Mucosa of stomach (tissue), 1 donor: ENCODE data around the gene AUTS2.

Source experiments
- H3K27me3 ChIP-seq: one replicate; pipeline ENCODE4 v1.7.0; 2013; ENCODE audit warnings: mild to moderate bottlenecking, low read length; ENCODE audit not compliant: control insufficient read depth, insufficient read depth
- H3K36me3 ChIP-seq: one replicate; pipeline ENCODE4 v1.7.0; 2013; ENCODE audit warnings: low read length; ENCODE audit not compliant: control insufficient read depth, insufficient read depth
- H3K4me1 ChIP-seq: one replicate; pipeline ENCODE4 v1.7.0; 2013; ENCODE audit warnings: mild to moderate bottlenecking, low read length; ENCODE audit not compliant: control insufficient read depth, insufficient read depth
- H3K4me3 ChIP-seq: one replicate; pipeline ENCODE4 v1.7.0; 2013; ENCODE audit warnings: low read length
- H3K9ac ChIP-seq: one replicate; pipeline ENCODE4 v1.7.0; 2013; ENCODE audit warnings: mild to moderate bottlenecking, low read length, moderate library complexity
- H3K9me3 ChIP-seq: one replicate; pipeline ENCODE4 v1.7.0; 2013; ENCODE audit warnings: mild to moderate bottlenecking, low read length, moderate library complexity; ENCODE audit not compliant: control insufficient read depth
- donor health status: Pancreatic carcinoma.

Gene AUTS2

GRCh38 chr7:70325509-70326101 is 727.3 kb downstream of the AUTS2 start:
- Histone ChIP-seq H3K4me3 (no peak overlapping the region), H3K9ac (no peak overlapping the region), H3K4me1 (no peaks in the 10 kb centered on the region), H3K9me3 (no peaks in the 10 kb centered on the region), H3K36me3 (no peaks in the 10 kb centered on the region), H3K27me3 (no peaks in the 10 kb centered on the region)

GRCh38 chr7:70334295-70334694 is 736.0 kb downstream of the AUTS2 start:
- no peaks in the 10 kb centered on the region for H3K4me1 ChIP-seq
- no peak overlapping the region for H3K4me3 ChIP-seq
- no peaks in the 10 kb centered on the region for H3K27me3 ChIP-seq
- no peaks in the 10 kb centered on the region for H3K9me3 ChIP-seq
- no peaks in the 10 kb centered on the region for H3K36me3 ChIP-seq
- no peak overlapping the region for H3K9ac ChIP-seq

GRCh38 chr7:70334871-70335270 is 736.6 kb downstream of the AUTS2 start:
- Histone ChIP-seq H3K4me3 (no peak overlapping the region), H3K4me1 (no peaks in the 10 kb centered on the region), H3K27me3 (no peaks in the 10 kb centered on the region), H3K9me3 (no peaks in the 10 kb centered on the region), H3K36me3 (no peaks in the 10 kb centered on the region), H3K9ac (no peak overlapping the region)

- H3K9me3 ChIP-seq, result no peaks in the 10 kb centered on the region
- no peak overlapping the region for H3K9ac ChIP-seq
- no peaks in the 10 kb centered on the region for H3K36me3 ChIP-seq
- no peaks in the 10 kb centered on the region for H3K4me1 ChIP-seq
- no peak overlapping the region for H3K4me3 ChIP-seq
- H3K27me3 ChIP-seq, result no peaks in the 10 kb centered on the region
Observed at GRCh38 chr7:70336536-70336935, 738.3 kb downstream of the AUTS2 start.

GRCh38 chr7:70338015-70338414 is 739.7 kb downstream of the AUTS2 start:
- Histone ChIP-seq H3K9ac (no peak overlapping the region), H3K9me3 (no peaks in the 10 kb centered on the region), H3K4me1 (no peaks in the 10 kb centered on the region), H3K4me3 (no peak overlapping the region), H3K36me3 (no peaks in the 10 kb centered on the region), H3K27me3 (no peaks in the 10 kb centered on the region)

GRCh38 chr7:70340236-70340635 is 742.0 kb downstream of the AUTS2 start:
- H3K4me3 ChIP-seq, result no peak overlapping the region
- H3K9ac ChIP-seq, result no peak overlapping the region
- no peaks in the 10 kb centered on the region for H3K27me3 ChIP-seq
- H3K9me3 ChIP-seq, result no peaks in the 10 kb centered on the region
- H3K36me3 ChIP-seq, result no peaks in the 10 kb centered on the region
- H3K4me1 ChIP-seq, result no peaks in the 10 kb centered on the region

GRCh38 chr7:70341446-70341845 is 743.2 kb downstream of the AUTS2 start:
- Histone ChIP-seq H3K9ac (no peak overlapping the region), H3K27me3 (no peaks in the 10 kb centered on the region), H3K9me3 (no peaks in the 10 kb centered on the region), H3K4me3 (no peak overlapping the region), H3K36me3 (no peaks in the 10 kb centered on the region), H3K4me1 (no peaks in the 10 kb centered on the region)

GRCh38 chr7:70343519-70343918 is 745.2 kb downstream of the AUTS2 start:
- H3K9ac ChIP-seq, result no peak overlapping the region

GRCh38 chr7:70344726-70345125 is 746.5 kb downstream of the AUTS2 start:
- Histone ChIP-seq H3K9me3 (no peaks in the 10 kb centered on the region), H3K4me3 (no peak overlapping the region), H3K4me1 (no peaks in the 10 kb centered on the region), H3K9ac (no peak overlapping the region), H3K27me3 (no peaks in the 10 kb centered on the region), H3K36me3 (no peaks in the 10 kb centered on the region)

More at GRCh38 chr7:70343519-70343918, 745.2 kb downstream of the AUTS2 start:
- Histone ChIP-seq H3K27me3 (no peaks in the 10 kb centered on the region), H3K9me3 (no peaks in the 10 kb centered on the region), H3K4me1 (no peaks in the 10 kb centered on the region), H3K36me3 (no peaks in the 10 kb centered on the region), H3K4me3 (no peak overlapping the region)

GRCh38 chr7:70346844-70347462 is 748.7 kb downstream of the AUTS2 start:
- H3K9ac ChIP-seq, result no peak overlapping the region
- no peaks in the 10 kb centered on the region for H3K27me3 ChIP-seq
- H3K4me3 ChIP-seq, result no peak overlapping the region
- H3K4me1 ChIP-seq, result no peaks in the 10 kb centered on the region
- H3K9me3 ChIP-seq, result no peaks in the 10 kb centered on the region
- no peaks in the 10 kb centered on the region for H3K36me3 ChIP-seq

GRCh38 chr7:70347463-70348254 is 749.4 kb downstream of the AUTS2 start:
- Histone ChIP-seq H3K4me3 (no peak overlapping the region), H3K4me1 (no peaks in the 10 kb centered on the region), H3K9me3 (no peaks in the 10 kb centered on the region), H3K36me3 (no peaks in the 10 kb centered on the region), H3K27me3 (no peaks in the 10 kb centered on the region), H3K9ac (no peak overlapping the region)

GRCh38 chr7:70349031-70349430 is 750.8 kb downstream of the AUTS2 start:
- no peak overlapping the region for H3K9ac ChIP-seq
- no peaks in the 10 kb centered on the region for H3K27me3 ChIP-seq
- no peaks in the 10 kb centered on the region for H3K9me3 ChIP-seq
- H3K4me1 ChIP-seq, result no peaks in the 10 kb centered on the region
- H3K36me3 ChIP-seq, result no peaks in the 10 kb centered on the region
- no peak overlapping the region for H3K4me3 ChIP-seq
